OCI-LY7 (cell line): ENCODE data around the gene RNPC3.

ENCODE experiments used
- CTCF ChIP-seq: fragments of 200-600 bp; sonication (generic); conservative IDR thresholded peaks from 2 replicates; pipeline ENCODE4 v1.5.1; 2014; ENCODE audit warnings: mild to moderate bottlenecking, antibody characterized with exemption, low read length, moderate library complexity, mixed read lengths
- EZH2phosphoT487 ChIP-seq: fragments of 200-600 bp; sonication (generic); IDR thresholded peaks from 2 replicates; pipeline ENCODE4 v1.6.1; 2018; ENCODE audit warnings: low read depth, borderline replicate concordance, mild to moderate bottlenecking, mixed run types, antibody characterized with exemption, low read length, moderate library complexity, mixed read lengths

GRCh38 chr1:103583887-103584286 lies 58.4 kb downstream of the RNPC3 start:
- TF ChIP-seq EZH2phosphoT487, result no peak
- no peak for TF ChIP-seq CTCF
